Endothelial cell of umbilical vein (primary cell): Measurements from ENCODE around the gene RUNX2. TPM values are rescaled to one million over a fixed set of nuclear protein-coding genes. Genes with fewer than 3 reads are reported as not detected.

Experiments used
- BruUV-seq: library from RNA; stranded (reverse); fragments of 400-500 nt; replicated peaks from 2 replicates; lab custom pipeline; 2021; lab: Mats Ljungman, UMichigan
- CTCF ChIA-PET: fragments of 300-600, 350-600 bp; sonication (Branson Sonifier 250); formaldehyde crosslinking; loops from one replicate; lab custom pipeline; 2021; ENCODE audit warnings: antibody characterized with exemption, inconsistent platforms; lab: Charles Lee
- POLR2A ChIA-PET: fragments of 300-600, 350-600 bp; sonication (Branson Sonifier 250); formaldehyde crosslinking; loops from one replicate; lab custom pipeline; 2021; ENCODE audit warnings: antibody characterized with exemption, inconsistent platforms; lab: Charles Lee
- DNase-seq: peaks from one replicate; pipeline ENCODE4 v3.0.0-alpha.2; 2011; ENCODE audit warnings: low read depth, low spot score
- FAIRE-seq: peaks from 2 replicates; lab custom pipeline; 2011; peaks lifted over from hg19 to GRCh38; lab: Jason Lieb, UNC
- H2AFZ ChIP-seq: 2 replicates; pipeline ENCODE4 v1.6.0; 2012; ENCODE audit warnings: low read depth, low read length, control low read depth, inconsistent platforms
- H3K27ac ChIP-seq: 2 replicates; pipeline ENCODE4 v1.5.1; 2011; ENCODE audit warnings: low read depth, mild to moderate bottlenecking, control low read depth, low read length, moderate library complexity; ENCODE audit not compliant: insufficient read depth
- H3K27me3 ChIP-seq, 2 experiments: 2 replicates each; pipeline versions ENCODE4 v1.6.0 to v1.6.1; 2011; ENCODE audit warnings: low read length in 2 of 2, mixed read lengths in 1 of 2; ENCODE audit not compliant: control insufficient read depth in 2 of 2, insufficient read depth in 2 of 2
- H3K36me3 ChIP-seq, 2 experiments: 2 replicates in 1 of 2; 3 replicates in 1 of 2; pipeline ENCODE4 v1.5.1; 2011; ENCODE audit warnings: low read length in 2 of 2, mild to moderate bottlenecking in 1 of 2, moderate library complexity in 1 of 2; ENCODE audit not compliant: control insufficient read depth in 2 of 2, insufficient read depth in 2 of 2; ENCODE audit errors: extremely low read depth in 1 of 2
- H3K4me1 ChIP-seq: 3 replicates; pipeline ENCODE4 v1.5.1; 2011; ENCODE audit warnings: mild to moderate bottlenecking, low read length; ENCODE audit not compliant: control insufficient read depth, insufficient read depth; ENCODE audit errors: extremely low read depth
- H3K4me2 ChIP-seq: 2 replicates; pipeline ENCODE4 v1.6.1; 2011; ENCODE audit warnings: low read length, control low read depth, mixed read lengths; ENCODE audit not compliant: insufficient read depth
- H3K4me3 ChIP-seq, 3 experiments: fragments of 200-600 bp in 1 of 3; sonication (generic), shearing (Covaris generic) in 1 of 3; replicated peaks in 1 of 3; 2 replicates each; pipeline ENCODE4 v1.5.1; 2011 to 2016; ENCODE audit warnings: control low read depth in 3 of 3, low read length in 3 of 3, mild to moderate bottlenecking in 2 of 3, inconsistent platforms in 1 of 3, low read depth in 1 of 3, moderate library complexity in 1 of 3; ENCODE audit not compliant: insufficient read depth in 1 of 3
- H3K79me2 ChIP-seq: 2 replicates; pipeline ENCODE4 v1.6.0; 2012; ENCODE audit warnings: low read length, inconsistent platforms; ENCODE audit not compliant: control insufficient read depth, insufficient read depth
- H3K9ac ChIP-seq: replicated peaks from 2 replicates; pipeline ENCODE3; 2011; ENCODE audit warnings: low read length, control low read depth; ENCODE audit not compliant: insufficient read depth; ENCODE audit errors: extremely low read depth
- H3K9me1 ChIP-seq: replicated peaks from 3 replicates; pipeline ENCODE4 v1.6.0; 2011; ENCODE audit warnings: mild to moderate bottlenecking, low read length; ENCODE audit not compliant: control insufficient read depth, insufficient read depth; ENCODE audit errors: extremely low read depth
- H3K9me3 ChIP-seq: replicated peaks from 2 replicates; pipeline ENCODE4 v1.5.1; 2012; ENCODE audit warnings: low read length, inconsistent platforms; ENCODE audit not compliant: control insufficient read depth, insufficient read depth
- H4K20me1 ChIP-seq: replicated peaks from 2 replicates; pipeline ENCODE3; 2011; ENCODE audit warnings: mild to moderate bottlenecking, low read length; ENCODE audit not compliant: control insufficient read depth, insufficient read depth; ENCODE audit errors: extremely low read depth
- CTCF ChIP-seq, 2 donors: IDR thresholded peaks; 1 replicate in 1 of 2; 2 replicates in 1 of 2; pipeline ENCODE4 v1.5.1; 2011; ENCODE audit warnings: low read length in 2 of 2, mild to moderate bottlenecking in 2 of 2, moderate library complexity in 2 of 2, control low read depth in 1 of 2, inconsistent platforms in 1 of 2, low read depth in 1 of 2; ENCODE audit not compliant: insufficient read depth in 1 of 2; ENCODE audit errors: extremely low read depth in 1 of 2
- EZH2 ChIP-seq: IDR thresholded peaks from 2 replicates; pipeline ENCODE4 v1.6.1; 2012; ENCODE audit warnings: borderline replicate concordance, low read depth, mild to moderate bottlenecking, moderate library complexity, low read length, inconsistent platforms; ENCODE audit not compliant: severe bottlenecking
- FOS ChIP-seq: IDR thresholded peaks from 2 replicates; pipeline ENCODE4 v1.6.1; 2011; ENCODE audit warnings: mild to moderate bottlenecking, low read length, moderate library complexity, borderline replicate concordance; ENCODE audit not compliant: insufficient read depth
- GATA2 ChIP-seq: IDR thresholded peaks from 2 replicates; pipeline ENCODE4 v1.7.0; 2011; ENCODE audit warnings: low read depth, mild to moderate bottlenecking, moderate library complexity, mixed read lengths, low read length; ENCODE audit not compliant: insufficient read length, insufficient read depth
- JUN ChIP-seq: IDR thresholded peaks from 2 replicates; pipeline ENCODE4 v1.6.1; 2011; ENCODE audit warnings: borderline replicate concordance, low read depth; ENCODE audit not compliant: insufficient read length, insufficient read depth
- MAX ChIP-seq: IDR thresholded peaks from 2 replicates; pipeline ENCODE4 v1.6.1; 2011; ENCODE audit not compliant: insufficient read depth, insufficient read length
- MYC ChIP-seq: IDR thresholded peaks from one replicate; pipeline ENCODE4 v1.6.1; 2011; ENCODE audit warnings: mild to moderate bottlenecking, low read depth, low read length
- POLR2A ChIP-seq: IDR thresholded peaks from 2 replicates; pipeline ENCODE4 v1.6.1; 2012; ENCODE audit warnings: low read depth, mild to moderate bottlenecking, control low read depth, low read length
- POLR2AphosphoS5 ChIP-seq: IDR thresholded peaks from 2 replicates; pipeline ENCODE4 v1.6.1; 2012; ENCODE audit warnings: low read depth, mild to moderate bottlenecking, control low read depth, low read length, moderate library complexity; ENCODE audit not compliant: insufficient read depth
- dilution Hi-C: fragments of 300-500 bp; cut with MboI; formaldehyde crosslinking; loops from one replicate; pipeline ENCODE4 v1.15.0; 2019; ENCODE audit warnings: low sequenced_read_pairs; ENCODE audit not compliant: extremely low pct_ligation_motif_present
- intact Hi-C: fragments of 100-400 bp; cut with micrococcal nuclease; formaldehyde crosslinking; loops from one replicate; pipeline ENCODE4 v1.10.0; 2022
- polyA plus RNA-seq, 4 experiments: library from polyadenylated mRNA; depleted of rRNA in 3 of 4; stranded (reverse) in 3 of 4; unstranded in 1 of 4; fragments of >200 nt; gene quantifications; 2 replicates each; pipeline versions ENCODE4 v1.2.1 to v1.2.3, GENCODE V29; 2011 to 2012; ENCODE audit warnings: missing spikeins in 1 of 4
- total RNA-seq: library from RNA; stranded (reverse); gene quantifications from 2 replicates; pipeline ENCODE4 v1.2.3, GENCODE V29; 2021

RUNX2 gene
- total and polyA plus RNA-seq, 2 donors (not counting 3 experiments of a cell fraction or from before 2014, with no cell fraction given) = 0.06 TPM; not detected in 1

- H3K79me2 ChIP-seq = no peaks in the 10 kb centered on the region
- H3K9ac ChIP-seq = no peak overlapping the region
- ChIA-PET CTCF (interaction anchor here (1.4 kb wide), 1 partner anchor 9 kb away, joined by 4 read pairs; no protein-coding TSS in a partner anchor), POLR2A (no interaction called here)
- FAIRE-seq = no peak
- no peaks in the 10 kb centered on the region for H3K9me3 ChIP-seq
- H3K36me3 ChIP-seq = no peaks in the 10 kb centered on the region
- H4K20me1 ChIP-seq = no peaks in the 10 kb centered on the region
- dilution Hi-C loops = no loop called here
- intact Hi-C loops = no loop called here
- peaks cover 3% of the 10 kb centered on the region for H3K4me1 ChIP-seq
- H3K27me3 ChIP-seq = no peaks in the 10 kb centered on the region
- TF ChIP-seq FOS = no peak
- TF ChIP-seq EZH2 = no peak
- no peak for TF ChIP-seq CTCF (IDR thresholded peaks at IDR 0.05; ENCODE audit: extremely low read depth in 1 of 2, insufficient read depth in 1 of 2, low read depth in 1 of 2, low read length in 2 of 2)
- TF ChIP-seq POLR2A = no peak
- TF ChIP-seq MAX = no peak
- no peak for TF ChIP-seq GATA2
- TF ChIP-seq JUN = no peak
- no peak for TF ChIP-seq MYC
- TF ChIP-seq POLR2AphosphoS5 = no peak
- no peak overlapping the region for H2AFZ ChIP-seq
- H3K4me2 ChIP-seq = no peak overlapping the region
- DNase-seq = no peak
- no peak overlapping the region for H3K27ac ChIP-seq
- no peak overlapping the region for H3K4me3 ChIP-seq
- no TSS peak for BruUV-seq
- no peaks in the 10 kb centered on the region for H3K9me1 ChIP-seq
These were observed 163.7 kb downstream of the RUNX2 start for GRCh38 chr6:45491874-45492273.
